Measurements from ENCODE around the gene ANXA2R. TPM values are rescaled to one million over a fixed set of nuclear protein-coding genes. Genes with fewer than 3 reads are reported as not detected.
A peak's percentile ranks its signal among the peaks of the same experiment; 100 is the strongest.

The ANXA2R gene
- total and polyA plus RNA-seq, 9 of the 15 experiments (the other 6 are each of a cell fraction or from before 2014, with no cell fraction given) = 2.1 to 4.8 (median 3.4) TPM

DNA sequence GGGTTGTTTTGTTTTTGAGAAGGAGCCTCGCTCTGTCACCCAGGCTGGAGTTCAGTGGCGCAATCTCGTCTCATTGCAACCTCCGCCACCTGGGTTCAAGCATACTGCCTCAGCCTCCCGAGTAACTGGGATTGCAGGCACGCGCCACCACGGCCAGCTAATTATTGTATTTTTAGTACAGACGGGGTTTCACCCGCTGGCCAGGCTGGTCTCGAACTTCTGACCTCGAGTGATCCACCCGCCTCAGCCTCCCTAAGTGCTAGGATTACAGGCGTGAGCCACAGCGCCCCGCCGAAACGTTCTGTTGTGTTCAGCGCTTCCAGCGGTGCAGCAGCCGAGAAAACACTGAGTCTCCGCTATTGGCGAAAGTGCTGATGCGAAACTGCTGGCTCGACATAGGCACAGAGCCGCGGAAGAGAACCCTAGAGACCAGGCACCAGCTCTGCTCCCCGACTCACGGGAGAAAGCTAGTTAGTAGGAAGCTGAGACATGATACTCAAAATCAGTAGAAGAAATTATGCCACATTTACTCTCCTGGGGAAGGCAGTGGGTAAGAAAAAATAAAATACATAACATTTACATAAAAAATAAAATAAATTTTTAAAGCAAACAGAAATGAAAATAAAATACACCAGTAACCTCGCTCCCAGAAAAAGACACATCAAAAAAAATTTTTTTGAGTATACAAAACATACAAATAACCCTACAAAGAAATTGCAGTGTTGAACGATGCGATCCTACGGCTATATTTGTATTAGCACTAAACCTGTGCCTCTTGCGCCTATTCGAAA lies 31.6 kb downstream of the ANXA2R start (continued):
- no peak for TF ChIP-seq NFXL1 (CRISPR knock-in tag; IDR thresholded peaks at IDR 0.05)
- TF ChIP-seq TAF1 (IDR thresholded peaks at IDR 0.05; ENCODE audit: control insufficient read depth, extremely low read depth, insufficient read depth, low read length, severe bottlenecking) = peak; percentile 91
- TF ChIP-seq ZNF354B (CRISPR knock-in tag; IDR thresholded peaks at IDR 0.05) = no peak
- TF ChIP-seq BMI1 (IDR thresholded peaks at IDR 0.05; ENCODE audit: low read length) = no peak
- peak; percentile 70 for TF ChIP-seq HDAC3 (IDR thresholded peaks at IDR 0.05; ENCODE audit: borderline replicate concordance, partially characterized antibody)
- TF ChIP-seq, protein P1, sequence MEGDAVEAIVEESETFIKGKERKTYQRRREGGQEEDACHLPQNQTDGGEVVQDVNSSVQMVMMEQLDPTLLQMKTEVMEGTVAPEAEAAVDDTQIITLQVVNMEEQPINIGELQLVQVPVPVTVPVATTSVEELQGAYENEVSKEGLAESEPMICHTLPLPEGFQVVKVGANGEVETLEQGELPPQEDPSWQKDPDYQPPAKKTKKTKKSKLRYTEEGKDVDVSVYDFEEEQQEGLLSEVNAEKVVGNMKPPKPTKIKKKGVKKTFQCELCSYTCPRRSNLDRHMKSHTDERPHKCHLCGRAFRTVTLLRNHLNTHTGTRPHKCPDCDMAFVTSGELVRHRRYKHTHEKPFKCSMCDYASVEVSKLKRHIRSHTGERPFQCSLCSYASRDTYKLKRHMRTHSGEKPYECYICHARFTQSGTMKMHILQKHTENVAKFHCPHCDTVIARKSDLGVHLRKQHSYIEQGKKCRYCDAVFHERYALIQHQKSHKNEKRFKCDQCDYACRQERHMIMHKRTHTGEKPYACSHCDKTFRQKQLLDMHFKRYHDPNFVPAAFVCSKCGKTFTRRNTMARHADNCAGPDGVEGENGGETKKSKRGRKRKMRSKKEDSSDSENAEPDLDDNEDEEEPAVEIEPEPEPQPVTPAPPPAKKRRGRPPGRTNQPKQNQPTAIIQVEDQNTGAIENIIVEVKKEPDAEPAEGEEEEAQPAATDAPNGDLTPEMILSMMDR (IDR thresholded peaks at IDR 0.05 in 2 of 3, conservative IDR thresholded peaks at IDR 0.05 in 1 of 3; ENCODE audit: insufficient read depth in 2 of 3, low read depth in 1 of 3, low read length in 3 of 3) = peak; percentile 53 to 62 (median 59)
- TF ChIP-seq WHSC1 (IDR thresholded peaks at IDR 0.05; ENCODE audit: low read length) = no peak
- peak; percentile 97 for TF ChIP-seq ZNF316 (IDR thresholded peaks at IDR 0.05)
- no peak for TF ChIP-seq YBX1 (IDR thresholded peaks at IDR 0.05)
- peak; percentile 95 for TF ChIP-seq TBP (optimal IDR thresholded peaks at IDR 0.05; ENCODE audit: low read depth, low read length)
- TF ChIP-seq, protein P2, sequence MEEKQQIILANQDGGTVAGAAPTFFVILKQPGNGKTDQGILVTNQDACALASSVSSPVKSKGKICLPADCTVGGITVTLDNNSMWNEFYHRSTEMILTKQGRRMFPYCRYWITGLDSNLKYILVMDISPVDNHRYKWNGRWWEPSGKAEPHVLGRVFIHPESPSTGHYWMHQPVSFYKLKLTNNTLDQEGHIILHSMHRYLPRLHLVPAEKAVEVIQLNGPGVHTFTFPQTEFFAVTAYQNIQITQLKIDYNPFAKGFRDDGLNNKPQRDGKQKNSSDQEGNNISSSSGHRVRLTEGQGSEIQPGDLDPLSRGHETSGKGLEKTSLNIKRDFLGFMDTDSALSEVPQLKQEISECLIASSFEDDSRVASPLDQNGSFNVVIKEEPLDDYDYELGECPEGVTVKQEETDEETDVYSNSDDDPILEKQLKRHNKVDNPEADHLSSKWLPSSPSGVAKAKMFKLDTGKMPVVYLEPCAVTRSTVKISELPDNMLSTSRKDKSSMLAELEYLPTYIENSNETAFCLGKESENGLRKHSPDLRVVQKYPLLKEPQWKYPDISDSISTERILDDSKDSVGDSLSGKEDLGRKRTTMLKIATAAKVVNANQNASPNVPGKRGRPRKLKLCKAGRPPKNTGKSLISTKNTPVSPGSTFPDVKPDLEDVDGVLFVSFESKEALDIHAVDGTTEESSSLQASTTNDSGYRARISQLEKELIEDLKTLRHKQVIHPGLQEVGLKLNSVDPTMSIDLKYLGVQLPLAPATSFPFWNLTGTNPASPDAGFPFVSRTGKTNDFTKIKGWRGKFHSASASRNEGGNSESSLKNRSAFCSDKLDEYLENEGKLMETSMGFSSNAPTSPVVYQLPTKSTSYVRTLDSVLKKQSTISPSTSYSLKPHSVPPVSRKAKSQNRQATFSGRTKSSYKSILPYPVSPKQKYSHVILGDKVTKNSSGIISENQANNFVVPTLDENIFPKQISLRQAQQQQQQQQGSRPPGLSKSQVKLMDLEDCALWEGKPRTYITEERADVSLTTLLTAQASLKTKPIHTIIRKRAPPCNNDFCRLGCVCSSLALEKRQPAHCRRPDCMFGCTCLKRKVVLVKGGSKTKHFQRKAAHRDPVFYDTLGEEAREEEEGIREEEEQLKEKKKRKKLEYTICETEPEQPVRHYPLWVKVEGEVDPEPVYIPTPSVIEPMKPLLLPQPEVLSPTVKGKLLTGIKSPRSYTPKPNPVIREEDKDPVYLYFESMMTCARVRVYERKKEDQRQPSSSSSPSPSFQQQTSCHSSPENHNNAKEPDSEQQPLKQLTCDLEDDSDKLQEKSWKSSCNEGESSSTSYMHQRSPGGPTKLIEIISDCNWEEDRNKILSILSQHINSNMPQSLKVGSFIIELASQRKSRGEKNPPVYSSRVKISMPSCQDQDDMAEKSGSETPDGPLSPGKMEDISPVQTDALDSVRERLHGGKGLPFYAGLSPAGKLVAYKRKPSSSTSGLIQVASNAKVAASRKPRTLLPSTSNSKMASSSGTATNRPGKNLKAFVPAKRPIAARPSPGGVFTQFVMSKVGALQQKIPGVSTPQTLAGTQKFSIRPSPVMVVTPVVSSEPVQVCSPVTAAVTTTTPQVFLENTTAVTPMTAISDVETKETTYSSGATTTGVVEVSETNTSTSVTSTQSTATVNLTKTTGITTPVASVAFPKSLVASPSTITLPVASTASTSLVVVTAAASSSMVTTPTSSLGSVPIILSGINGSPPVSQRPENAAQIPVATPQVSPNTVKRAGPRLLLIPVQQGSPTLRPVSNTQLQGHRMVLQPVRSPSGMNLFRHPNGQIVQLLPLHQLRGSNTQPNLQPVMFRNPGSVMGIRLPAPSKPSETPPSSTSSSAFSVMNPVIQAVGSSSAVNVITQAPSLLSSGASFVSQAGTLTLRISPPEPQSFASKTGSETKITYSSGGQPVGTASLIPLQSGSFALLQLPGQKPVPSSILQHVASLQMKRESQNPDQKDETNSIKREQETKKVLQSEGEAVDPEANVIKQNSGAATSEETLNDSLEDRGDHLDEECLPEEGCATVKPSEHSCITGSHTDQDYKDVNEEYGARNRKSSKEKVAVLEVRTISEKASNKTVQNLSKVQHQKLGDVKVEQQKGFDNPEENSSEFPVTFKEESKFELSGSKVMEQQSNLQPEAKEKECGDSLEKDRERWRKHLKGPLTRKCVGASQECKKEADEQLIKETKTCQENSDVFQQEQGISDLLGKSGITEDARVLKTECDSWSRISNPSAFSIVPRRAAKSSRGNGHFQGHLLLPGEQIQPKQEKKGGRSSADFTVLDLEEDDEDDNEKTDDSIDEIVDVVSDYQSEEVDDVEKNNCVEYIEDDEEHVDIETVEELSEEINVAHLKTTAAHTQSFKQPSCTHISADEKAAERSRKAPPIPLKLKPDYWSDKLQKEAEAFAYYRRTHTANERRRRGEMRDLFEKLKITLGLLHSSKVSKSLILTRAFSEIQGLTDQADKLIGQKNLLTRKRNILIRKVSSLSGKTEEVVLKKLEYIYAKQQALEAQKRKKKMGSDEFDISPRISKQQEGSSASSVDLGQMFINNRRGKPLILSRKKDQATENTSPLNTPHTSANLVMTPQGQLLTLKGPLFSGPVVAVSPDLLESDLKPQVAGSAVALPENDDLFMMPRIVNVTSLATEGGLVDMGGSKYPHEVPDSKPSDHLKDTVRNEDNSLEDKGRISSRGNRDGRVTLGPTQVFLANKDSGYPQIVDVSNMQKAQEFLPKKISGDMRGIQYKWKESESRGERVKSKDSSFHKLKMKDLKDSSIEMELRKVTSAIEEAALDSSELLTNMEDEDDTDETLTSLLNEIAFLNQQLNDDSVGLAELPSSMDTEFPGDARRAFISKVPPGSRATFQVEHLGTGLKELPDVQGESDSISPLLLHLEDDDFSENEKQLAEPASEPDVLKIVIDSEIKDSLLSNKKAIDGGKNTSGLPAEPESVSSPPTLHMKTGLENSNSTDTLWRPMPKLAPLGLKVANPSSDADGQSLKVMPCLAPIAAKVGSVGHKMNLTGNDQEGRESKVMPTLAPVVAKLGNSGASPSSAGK (IDR thresholded peaks at IDR 0.05) = peak; percentile 7
- TF ChIP-seq TAF9B (IDR thresholded peaks at IDR 0.05; ENCODE audit: partially characterized antibody) = peak; percentile 78
- TF ChIP-seq DPF2 (IDR thresholded peaks at IDR 0.05) = 0 out of 2 replicates have a peak, but pooled peaks have one; percentile 45
- TF ChIP-seq KAT7 (CRISPR knock-in tag; IDR thresholded peaks at IDR 0.05; ENCODE audit: borderline replicate concordance) = peak; percentile 97

All from K562 (cell line).